Activated B cell treated with CpG ODN at 0.5 μM for 24 hours (primary cell): ENCODE results near the gene PPM1G. TPM values are rescaled to one million over a fixed set of nuclear protein-coding genes. Genes with fewer than 3 reads are reported as not detected.

Source experiments
- ATAC-seq: fragments of 200-7000 bp; cut with Tn5 transposase; one replicate; pipeline ENCODE4 v1.10.0; 2021; ENCODE audit warnings: low read depth, mild to moderate bottlenecking, moderate library complexity
- CTCF ChIA-PET: fragments of 350-600 bp; sonication (Branson Sonifier 250); formaldehyde crosslinking; loops from one replicate; lab custom pipeline; 2021; ENCODE audit warnings: antibody characterized with exemption; lab: Charles Lee
- POLR2A ChIA-PET: fragments of 350-600 bp; sonication (Branson Sonifier 250); formaldehyde crosslinking; loops from one replicate; lab custom pipeline; 2021; ENCODE audit warnings: antibody characterized with exemption; lab: Charles Lee
- DNase-seq: peaks from one replicate; pipeline ENCODE4 v3.0.0; 2022
- H3K27ac Mint-ChIP-seq: one replicate; pipeline ENCODE4 v1.8.0; 2020; ENCODE audit warnings: mixed read lengths
- H3K27me3 Mint-ChIP-seq: one replicate; pipeline ENCODE4 v1.8.0; 2021; ENCODE audit warnings: mixed read lengths
- H3K36me3 Mint-ChIP-seq: one replicate; pipeline ENCODE4 v1.8.0; 2021; ENCODE audit warnings: low read depth, mixed read lengths
- H3K4me1 Mint-ChIP-seq: one replicate; pipeline ENCODE4 v1.8.0; 2021; ENCODE audit warnings: mixed read lengths
- H3K4me3 Mint-ChIP-seq: one replicate; pipeline ENCODE4 v1.8.0; 2020; ENCODE audit warnings: mild to moderate bottlenecking, mixed read lengths
- H3K9me3 Mint-ChIP-seq: one replicate; pipeline ENCODE4 v1.8.0; 2020; ENCODE audit warnings: mixed read lengths
- intact Hi-C: fragments of 100-400 bp; cut with micrococcal nuclease; formaldehyde crosslinking; loops from one replicate; pipeline ENCODE4 v1.15.1; 2024
- total RNA-seq: library from RNA; stranded (reverse); gene quantifications from 2 replicates; pipeline ENCODE4 v1.2.3, GENCODE V29; 2022
- TF ChIP-seq, protein P1 (sequence below): fragments of 200-600 bp; IDR thresholded peaks from one replicate; pipeline ENCODE4 v1.8.0; 2022; ENCODE audit warnings: antibody characterized with exemption, mild to moderate bottlenecking

The PPM1G gene
- total RNA-seq, 1 donor from 2014 or later: 74.7 TPM

DNA sequence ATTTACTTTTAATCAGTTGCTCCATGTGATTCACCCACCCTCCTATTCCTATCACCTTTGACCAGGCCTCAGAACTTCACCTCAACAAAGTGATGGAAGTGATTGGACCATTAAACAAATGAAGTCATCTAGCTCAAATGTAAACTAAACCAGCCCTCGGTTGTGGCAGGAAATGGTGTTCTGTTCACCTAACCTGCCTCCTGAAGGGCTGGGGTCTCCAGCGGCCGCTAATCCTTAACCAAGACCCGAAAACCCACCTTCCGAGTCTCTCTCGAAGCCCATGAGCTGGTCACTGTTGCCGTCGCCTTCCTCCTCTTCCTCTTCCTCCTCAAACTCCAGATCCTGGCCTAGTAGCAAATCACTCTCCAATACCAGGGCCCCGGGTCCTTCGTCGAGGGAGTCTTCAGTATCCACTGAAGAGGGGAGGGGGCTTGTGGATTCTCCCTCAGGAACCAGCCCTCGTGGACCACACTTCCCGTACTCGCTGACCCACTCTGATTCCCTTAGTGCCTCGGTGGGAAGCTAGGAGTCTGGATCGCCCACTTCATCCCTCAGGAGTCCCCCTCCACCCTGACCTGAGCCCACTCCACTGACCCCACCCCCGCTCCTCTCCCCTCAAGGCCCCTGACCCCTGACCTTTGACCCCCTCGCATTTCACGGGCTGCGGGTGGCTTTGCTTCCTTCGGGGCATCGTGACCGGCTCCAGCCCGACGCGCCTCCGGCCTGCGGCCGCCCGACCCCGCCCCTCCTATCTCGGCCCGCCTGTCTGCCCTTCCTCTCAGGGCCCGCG is 29.4 kb downstream of the PPM1G start:
- Mint-ChIP-seq H3K36me3 (peaks cover 80% of the 10 kb centered on the region), H3K27ac (peak overlapping the region; percentile 86), H3K4me1 (peaks cover 29% of the 10 kb centered on the region), H3K9me3 (no peaks in the 10 kb centered on the region), H3K4me3 (peak overlapping the region; percentile 87), H3K27me3 (no peaks in the 10 kb centered on the region)
- TF ChIP-seq, protein P1, sequence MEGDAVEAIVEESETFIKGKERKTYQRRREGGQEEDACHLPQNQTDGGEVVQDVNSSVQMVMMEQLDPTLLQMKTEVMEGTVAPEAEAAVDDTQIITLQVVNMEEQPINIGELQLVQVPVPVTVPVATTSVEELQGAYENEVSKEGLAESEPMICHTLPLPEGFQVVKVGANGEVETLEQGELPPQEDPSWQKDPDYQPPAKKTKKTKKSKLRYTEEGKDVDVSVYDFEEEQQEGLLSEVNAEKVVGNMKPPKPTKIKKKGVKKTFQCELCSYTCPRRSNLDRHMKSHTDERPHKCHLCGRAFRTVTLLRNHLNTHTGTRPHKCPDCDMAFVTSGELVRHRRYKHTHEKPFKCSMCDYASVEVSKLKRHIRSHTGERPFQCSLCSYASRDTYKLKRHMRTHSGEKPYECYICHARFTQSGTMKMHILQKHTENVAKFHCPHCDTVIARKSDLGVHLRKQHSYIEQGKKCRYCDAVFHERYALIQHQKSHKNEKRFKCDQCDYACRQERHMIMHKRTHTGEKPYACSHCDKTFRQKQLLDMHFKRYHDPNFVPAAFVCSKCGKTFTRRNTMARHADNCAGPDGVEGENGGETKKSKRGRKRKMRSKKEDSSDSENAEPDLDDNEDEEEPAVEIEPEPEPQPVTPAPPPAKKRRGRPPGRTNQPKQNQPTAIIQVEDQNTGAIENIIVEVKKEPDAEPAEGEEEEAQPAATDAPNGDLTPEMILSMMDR: no peak
- intact Hi-C loops: loop anchor here (1.0 to 2.0 kb wide), 5 partner anchors 10 to 57 kb away; partner anchors contain the start of genes EIF2B4, GTF3C2, MPV17 and NRBP1
- ChIA-PET POLR2A (interaction anchor here (0.5 to 4.9 kb wide), 12 partner anchors 9 to 248 kb away, joined by 3 to 96 read pairs (median 4); partner anchors contain the start of genes ATRAID, CCDC121, EIF2B4 and GPN1), CTCF (interaction anchor here (0.8 to 1.3 kb wide), 3 partner anchors 8 to 10 kb away, joined by 3 to 6 read pairs (median 5); partner anchors contain the start of genes EIF2B4 and SNX17)
- peak; percentile 20 for DNase-seq
- no peak for ATAC-seq

DNA sequence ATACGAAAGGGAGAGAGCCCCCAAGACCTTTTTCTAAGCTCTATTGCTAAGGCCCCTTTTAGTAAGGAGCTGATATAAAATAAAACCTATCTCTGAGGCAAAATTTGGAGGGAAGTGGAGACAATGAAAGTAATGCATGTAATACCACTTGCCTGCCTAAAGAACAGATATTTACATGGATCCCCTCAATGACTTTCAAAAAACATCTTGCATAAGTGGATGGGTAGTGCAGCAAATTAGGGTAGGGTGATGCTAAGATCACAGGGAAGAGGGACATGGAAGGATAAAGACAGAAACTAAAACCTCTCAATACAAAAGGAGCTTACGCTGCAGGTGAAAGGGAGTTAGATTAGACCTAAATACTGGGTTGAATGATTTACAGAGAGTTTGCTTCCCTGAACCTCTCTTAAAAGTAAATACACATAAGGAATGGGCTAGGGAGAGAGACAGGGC is 30.0 kb downstream of the PPM1G start:
- ChIA-PET POLR2A (interaction anchor here (0.6 to 4.9 kb wide), 5 partner anchors 9 to 50 kb away, joined by 3 to 96 read pairs (median 25); partner anchors contain the start of genes EIF2B4, GTF3C2, NRBP1 and PPM1G), CTCF (interaction anchor here (0.8 to 1.3 kb wide), 2 partner anchors 9 to 10 kb away, joined by 3 to 6 read pairs; partner anchors contain the start of genes EIF2B4 and SNX17)
- H3K4me1 Mint-ChIP-seq: peaks cover 29% of the 10 kb centered on the region
- peak overlapping the region; percentile 87 for H3K4me3 Mint-ChIP-seq
- intact Hi-C loops: no loop called here
- H3K27ac Mint-ChIP-seq: peak overlapping the region; percentile 86
- ATAC-seq (no peak), DNase-seq (no peak)
- H3K36me3 Mint-ChIP-seq: peaks cover 80% of the 10 kb centered on the region
- no peaks in the 10 kb centered on the region for H3K9me3 Mint-ChIP-seq
- TF ChIP-seq, protein P1: no peak
- no peaks in the 10 kb centered on the region for H3K27me3 Mint-ChIP-seq

DNA sequence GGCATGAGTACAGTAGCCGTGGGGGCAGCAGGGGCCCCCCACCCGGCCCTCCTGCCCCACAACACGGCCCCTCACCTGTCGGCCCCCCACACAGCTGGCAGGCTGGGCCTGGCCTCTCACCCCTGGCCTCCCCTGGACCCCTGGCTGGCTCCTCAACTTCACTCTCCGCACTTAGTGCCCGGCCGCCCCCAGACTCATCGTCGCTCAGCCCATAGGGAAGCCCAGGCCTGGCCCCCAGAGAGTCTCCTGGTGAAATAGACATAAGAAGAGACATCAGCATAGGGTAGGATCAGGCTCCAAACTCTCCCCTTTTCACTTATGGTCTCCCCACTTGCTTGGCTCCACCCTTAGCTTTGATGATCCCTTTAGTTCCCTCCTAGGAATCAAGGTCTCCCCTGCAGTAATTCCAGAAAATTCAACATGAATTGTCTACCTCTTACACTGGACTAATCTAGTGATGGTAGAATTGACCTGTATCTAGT is 30.5 kb downstream of the PPM1G start:
- peaks cover 27% of the 10 kb centered on the region for H3K4me1 Mint-ChIP-seq
- ChIA-PET CTCF (interaction anchor here (1.3 kb wide), 1 partner anchor 9 kb away, joined by 6 read pairs; the partner anchor contains the start of gene EIF2B4), POLR2A (interaction anchor here (2.4 to 4.9 kb wide), 3 partner anchors 8 to 30 kb away, joined by 19 to 96 read pairs (median 38); partner anchors contain the start of genes EIF2B4, GTF3C2, PPM1G and SNX17)
- DNase-seq (no peak), ATAC-seq (no peak)
- intact Hi-C loops: no loop called here
- TF ChIP-seq, protein P1: no peak
- peak overlapping the region; percentile 87 for H3K4me3 Mint-ChIP-seq
- H3K9me3 Mint-ChIP-seq: no peaks in the 10 kb centered on the region
- H3K27ac Mint-ChIP-seq: peak overlapping the region; percentile 41
- no peaks in the 10 kb centered on the region for H3K27me3 Mint-ChIP-seq
- peaks cover 80% of the 10 kb centered on the region for H3K36me3 Mint-ChIP-seq

DNA sequence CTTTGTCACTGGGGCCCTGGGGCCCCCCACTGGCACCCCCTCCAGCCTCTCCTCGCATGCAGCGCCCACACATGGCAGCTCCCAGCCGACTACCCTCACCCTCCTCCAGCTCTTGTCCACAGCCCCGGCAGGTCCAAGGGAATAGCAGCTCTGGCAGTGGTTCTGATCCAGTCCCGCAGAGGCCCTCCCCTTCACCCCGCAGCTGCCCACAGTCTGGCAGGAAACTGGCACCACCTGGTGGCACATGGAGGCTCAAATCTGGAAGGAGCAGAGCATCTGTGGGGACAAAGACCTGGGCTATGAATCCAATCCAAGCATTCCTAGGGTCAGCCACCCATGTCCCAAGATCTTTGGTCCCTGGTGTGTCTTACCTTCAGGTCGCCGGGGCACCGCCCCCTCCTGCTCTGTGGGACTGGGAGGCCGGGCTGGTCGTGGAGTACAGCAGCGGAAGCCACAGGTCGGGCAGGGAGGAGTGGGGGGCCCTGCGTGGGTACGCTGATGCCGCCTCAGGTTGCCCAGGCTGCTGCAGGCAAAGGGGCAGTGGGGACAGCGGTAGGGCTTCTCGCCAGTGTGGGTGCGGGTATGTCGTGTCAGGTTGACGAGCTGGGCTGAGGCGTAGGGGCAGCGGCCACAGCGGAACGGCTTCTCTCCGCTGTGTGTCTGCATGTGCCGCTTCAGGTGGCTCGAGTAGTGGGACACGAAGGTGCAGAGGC is 31.1 kb downstream of the PPM1G start:
- CTCF ChIA-PET: no interaction called here
- no peak for DNase-seq
- TF ChIP-seq, protein P1: no peak
- peaks cover 80% of the 10 kb centered on the region for H3K36me3 Mint-ChIP-seq
- H3K9me3 Mint-ChIP-seq: no peaks in the 10 kb centered on the region
- H3K4me3 Mint-ChIP-seq: no peak overlapping the region
- POLR2A ChIA-PET: interaction anchor here (1.2 to 4.9 kb wide), 2 partner anchors 21 to 31 kb away, joined by 3 to 38 read pairs; partner anchors contain the start of genes GTF3C2 and PPM1G
- peaks cover 25% of the 10 kb centered on the region for H3K4me1 Mint-ChIP-seq
- no peak overlapping the region for H3K27ac Mint-ChIP-seq
- intact Hi-C loops: no loop called here
- no peak for ATAC-seq
- no peaks in the 10 kb centered on the region for H3K27me3 Mint-ChIP-seq
